Lower lobe of right lung (tissue), 2 donors: ENCODE results near the gene SLC38A9. TPM values are rescaled to one million over a fixed set of nuclear protein-coding genes. Genes with fewer than 3 reads are reported as not detected.
A peak's percentile ranks its signal among the peaks of the same experiment; 100 is the strongest.

Experiments
- ATAC-seq, 2 donors: fragments of 200-7000 bp; cut with Tn5 transposase; one replicate each; pipeline ENCODE4 v1.9.1; 2020 to 2022; ENCODE audit warnings: mild to moderate bottlenecking in 2 of 2, moderate library complexity in 2 of 2
- DNase-seq: peaks from one replicate; pipeline ENCODE4 v3.0.0-alpha.2; 2020
- H3K27ac ChIP-seq: fragments of 200-600 bp; one replicate; pipeline ENCODE4 v1.8.0; 2022
- H3K27me3 ChIP-seq: fragments of 200-600 bp; one replicate; pipeline ENCODE4 v1.8.0; 2022; ENCODE audit warnings: low read depth
- H3K36me3 ChIP-seq: fragments of 200-600 bp; one replicate; pipeline ENCODE4 v1.8.0; 2022; ENCODE audit warnings: mild to moderate bottlenecking
- H3K4me1 ChIP-seq: fragments of 200-600 bp; one replicate; pipeline ENCODE4 v1.8.0; 2022
- H3K4me3 ChIP-seq: fragments of 200-600 bp; one replicate; pipeline ENCODE4 v1.8.0; 2022; ENCODE audit warnings: mild to moderate bottlenecking
- H3K9me3 ChIP-seq: fragments of 200-600 bp; one replicate; pipeline ENCODE4 v1.8.0; 2022
- intact Hi-C: fragments of 100-400 bp; cut with DNase I; formaldehyde crosslinking; loops from one replicate; pipeline ENCODE4 v1.11.0; 2022
- total RNA-seq: library from RNA; stranded (reverse); fragmentation: NEBNext Ultra II Directional; extraction: Animal tissue kit (Norgen Biotek cat#: 25700); gene quantifications from one replicate; pipeline ENCODE4 v1.2.1, GENCODE V29; 2021
- TF ChIP-seq, protein P1 (sequence below): fragments of 200-600 bp; IDR thresholded peaks from one replicate; pipeline ENCODE4 v1.8.0; 2022; ENCODE audit warnings: antibody characterized with exemption, mild to moderate bottlenecking
- donor health status: DM: no; HTN: yes; CAD: no; lungs with severe emphysema.

Gene SLC38A9
- total RNA-seq, 1 donor from 2014 or later, result 23.8 TPM

DNA sequence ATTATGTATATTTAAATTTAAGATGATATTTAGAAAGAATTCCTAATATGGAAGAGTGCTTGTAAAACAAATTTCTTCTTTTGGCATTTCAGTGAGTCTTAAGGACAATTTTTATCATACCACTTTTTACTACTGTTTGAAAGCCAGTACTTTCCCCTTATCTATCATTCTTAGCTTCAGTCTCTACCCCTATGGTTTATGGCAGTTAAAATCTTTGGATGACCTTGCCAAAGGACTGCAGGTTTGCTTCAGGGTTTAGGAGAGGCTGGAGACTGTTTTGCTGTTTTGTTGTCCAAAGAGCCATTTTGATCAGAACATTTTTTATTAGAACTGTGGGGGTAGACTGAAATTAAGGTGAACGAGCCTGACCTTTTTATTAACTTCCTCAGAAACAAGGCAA is 30.8 kb downstream of the SLC38A9 start:
- intact Hi-C loops, result no loop called here
- H3K27me3 ChIP-seq, result no peaks in the 10 kb centered on the region
- no peak for ATAC-seq
- no peak for DNase-seq
- H3K27ac ChIP-seq, result no peak overlapping the region
- H3K36me3 ChIP-seq, result no peaks in the 10 kb centered on the region
- no peaks in the 10 kb centered on the region for H3K4me1 ChIP-seq
- TF ChIP-seq, protein P1, sequence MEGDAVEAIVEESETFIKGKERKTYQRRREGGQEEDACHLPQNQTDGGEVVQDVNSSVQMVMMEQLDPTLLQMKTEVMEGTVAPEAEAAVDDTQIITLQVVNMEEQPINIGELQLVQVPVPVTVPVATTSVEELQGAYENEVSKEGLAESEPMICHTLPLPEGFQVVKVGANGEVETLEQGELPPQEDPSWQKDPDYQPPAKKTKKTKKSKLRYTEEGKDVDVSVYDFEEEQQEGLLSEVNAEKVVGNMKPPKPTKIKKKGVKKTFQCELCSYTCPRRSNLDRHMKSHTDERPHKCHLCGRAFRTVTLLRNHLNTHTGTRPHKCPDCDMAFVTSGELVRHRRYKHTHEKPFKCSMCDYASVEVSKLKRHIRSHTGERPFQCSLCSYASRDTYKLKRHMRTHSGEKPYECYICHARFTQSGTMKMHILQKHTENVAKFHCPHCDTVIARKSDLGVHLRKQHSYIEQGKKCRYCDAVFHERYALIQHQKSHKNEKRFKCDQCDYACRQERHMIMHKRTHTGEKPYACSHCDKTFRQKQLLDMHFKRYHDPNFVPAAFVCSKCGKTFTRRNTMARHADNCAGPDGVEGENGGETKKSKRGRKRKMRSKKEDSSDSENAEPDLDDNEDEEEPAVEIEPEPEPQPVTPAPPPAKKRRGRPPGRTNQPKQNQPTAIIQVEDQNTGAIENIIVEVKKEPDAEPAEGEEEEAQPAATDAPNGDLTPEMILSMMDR, result no peak
- H3K9me3 ChIP-seq, result no peaks in the 10 kb centered on the region
- no peak overlapping the region for H3K4me3 ChIP-seq

DNA sequence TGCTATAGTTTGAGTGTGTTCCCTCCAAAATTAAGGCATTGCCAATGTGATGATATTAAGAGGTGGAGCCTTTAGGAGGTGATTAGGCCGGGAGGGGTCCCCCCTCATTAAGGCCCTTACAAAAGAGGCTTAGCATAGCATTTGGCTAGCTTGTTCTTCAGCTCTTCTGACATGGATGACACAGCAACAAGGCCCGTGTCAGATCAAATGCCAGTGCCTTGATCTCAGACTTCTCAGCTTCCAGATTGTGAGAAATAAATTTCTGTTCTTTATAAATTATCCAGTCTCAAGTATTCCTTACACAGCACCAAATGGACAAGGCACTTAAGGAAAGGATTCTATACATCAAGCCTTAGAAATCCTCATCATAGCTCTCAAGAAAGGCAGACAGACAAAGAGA is 31.8 kb downstream of the SLC38A9 start:
- H3K9me3 ChIP-seq, result no peaks in the 10 kb centered on the region
- TF ChIP-seq, protein P1, result no peak
- H3K27ac ChIP-seq, result no peak overlapping the region
- H3K27me3 ChIP-seq, result no peaks in the 10 kb centered on the region
- H3K4me3 ChIP-seq, result no peak overlapping the region
- DNase-seq (no peak), ATAC-seq (no peak)
- H3K36me3 ChIP-seq, result no peaks in the 10 kb centered on the region
- H3K4me1 ChIP-seq, result no peaks in the 10 kb centered on the region
- intact Hi-C loops, result no loop called here

DNA sequence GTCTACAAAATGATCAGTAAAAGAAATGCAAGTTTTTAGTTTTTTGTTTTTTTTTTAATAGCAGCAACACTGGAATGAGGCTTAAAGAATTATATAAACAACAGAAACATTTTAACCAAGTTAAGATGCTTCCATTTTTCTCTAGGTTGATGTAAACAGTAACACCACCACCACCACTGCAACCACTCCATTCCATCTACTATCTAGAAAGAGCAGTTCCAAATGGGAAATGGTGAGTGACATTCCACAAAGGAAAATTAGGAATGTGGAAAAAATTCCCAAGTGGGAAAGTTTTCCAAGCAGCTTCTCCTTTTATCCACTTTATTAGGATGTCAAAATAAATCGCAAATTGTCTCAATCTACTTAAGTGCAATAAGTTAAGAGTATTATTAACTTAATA is 32.6 kb downstream of the SLC38A9 start:
- peaks cover 4% of the 10 kb centered on the region for H3K4me1 ChIP-seq
- ATAC-seq (no peak), DNase-seq (no peak)
- no peaks in the 10 kb centered on the region for H3K36me3 ChIP-seq
- intact Hi-C loops, result no loop called here
- TF ChIP-seq, protein P1, result no peak
- no peaks in the 10 kb centered on the region for H3K9me3 ChIP-seq
- no peak overlapping the region for H3K4me3 ChIP-seq
- no peak overlapping the region for H3K27ac ChIP-seq
- no peaks in the 10 kb centered on the region for H3K27me3 ChIP-seq

DNA sequence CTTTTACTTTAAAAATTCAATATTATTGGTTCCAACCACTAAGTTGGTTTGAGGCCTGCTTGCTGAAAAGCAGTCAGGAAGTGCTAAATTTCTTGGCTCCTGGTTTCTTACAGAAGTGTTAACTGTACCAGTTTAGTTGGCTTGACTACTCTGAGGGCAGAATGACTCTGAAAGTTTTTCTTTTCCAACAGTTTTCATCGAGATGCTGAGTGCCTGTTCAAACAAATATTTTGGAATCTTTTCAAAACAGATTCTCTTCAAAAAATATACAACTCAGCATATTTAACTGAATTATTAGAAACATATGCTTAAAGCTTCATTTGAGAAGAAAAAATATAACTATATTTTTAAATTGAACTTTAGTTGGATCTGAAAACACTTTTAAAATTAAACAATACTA is 37.0 kb downstream of the SLC38A9 start:
- Histone ChIP-seq H3K9me3 (no peaks in the 10 kb centered on the region), H3K27ac (peak overlapping the region; percentile 4), H3K27me3 (no peaks in the 10 kb centered on the region), H3K36me3 (peaks cover 4% of the 10 kb centered on the region), H3K4me3 (no peak overlapping the region), H3K4me1 (peaks cover 4% of the 10 kb centered on the region)
- TF ChIP-seq, protein P1, result no peak
- intact Hi-C loops, result no loop called here
- no peak for DNase-seq
- no peak for ATAC-seq

DNA sequence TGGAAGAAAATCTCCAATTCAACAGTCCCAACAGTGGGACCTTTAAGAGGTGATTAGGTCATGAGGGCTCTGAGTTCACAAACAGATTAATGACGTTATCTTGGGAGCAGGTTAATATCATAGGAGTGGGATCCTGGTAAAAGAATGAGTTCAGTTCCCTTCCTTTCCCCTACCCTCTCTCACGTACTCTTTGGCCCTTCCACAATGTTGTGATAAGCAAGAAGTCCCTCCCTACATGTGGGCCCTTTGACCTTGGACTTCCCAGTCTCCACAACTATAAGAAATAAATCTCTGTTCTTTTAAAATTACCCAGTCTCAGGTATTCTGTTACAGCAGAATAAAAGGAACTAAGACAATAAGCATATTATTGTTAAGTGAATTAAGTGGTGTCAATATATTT is 37.8 kb downstream of the SLC38A9 start:
- Histone ChIP-seq H3K4me3 (no peak overlapping the region), H3K4me1 (peaks cover 4% of the 10 kb centered on the region), H3K9me3 (no peaks in the 10 kb centered on the region), H3K27ac (no peak overlapping the region), H3K27me3 (no peaks in the 10 kb centered on the region), H3K36me3 (peaks cover 5% of the 10 kb centered on the region)
- DNase-seq (no peak), ATAC-seq (no peak)
- TF ChIP-seq, protein P1, result no peak
- intact Hi-C loops, result no loop called here

DNA sequence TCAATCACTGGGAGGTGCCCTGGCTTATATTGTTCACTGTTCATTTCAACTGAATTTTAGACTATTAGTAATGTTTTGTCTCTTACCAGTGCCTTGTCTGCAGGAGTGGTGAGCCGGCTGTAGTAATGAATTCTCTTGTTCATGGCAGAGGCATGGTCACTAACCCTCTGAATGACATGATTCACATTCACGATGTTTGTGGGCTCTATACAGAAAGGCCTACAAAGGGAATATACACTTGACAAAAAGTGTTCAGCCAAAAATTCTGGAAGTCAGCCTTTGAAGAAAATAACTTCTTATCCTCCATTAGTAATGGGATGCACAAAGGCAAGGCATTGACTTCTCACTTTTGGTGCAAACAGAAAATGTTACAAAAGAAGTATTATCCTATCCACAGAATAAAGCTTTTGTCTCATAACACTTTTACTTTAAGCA is 39.6 kb downstream of the SLC38A9 start:
- peaks cover 4% of the 10 kb centered on the region for H3K4me1 ChIP-seq
- intact Hi-C loops, result no loop called here
- H3K9me3 ChIP-seq, result no peaks in the 10 kb centered on the region
- ATAC-seq, result no peak
- no peak for DNase-seq
- H3K36me3 ChIP-seq, result peaks cover 20% of the 10 kb centered on the region
- no peaks in the 10 kb centered on the region for H3K27me3 ChIP-seq
- no peak overlapping the region for H3K27ac ChIP-seq
- TF ChIP-seq, protein P1, result no peak
- no peak overlapping the region for H3K4me3 ChIP-seq
